ENCODE measurements around the gene EPX. TPM values are rescaled to one million over a fixed set of nuclear protein-coding genes. Genes with fewer than 3 reads are reported as not detected.

The EPX gene
- total RNA-seq, 1 donor, result not detected

DNA sequence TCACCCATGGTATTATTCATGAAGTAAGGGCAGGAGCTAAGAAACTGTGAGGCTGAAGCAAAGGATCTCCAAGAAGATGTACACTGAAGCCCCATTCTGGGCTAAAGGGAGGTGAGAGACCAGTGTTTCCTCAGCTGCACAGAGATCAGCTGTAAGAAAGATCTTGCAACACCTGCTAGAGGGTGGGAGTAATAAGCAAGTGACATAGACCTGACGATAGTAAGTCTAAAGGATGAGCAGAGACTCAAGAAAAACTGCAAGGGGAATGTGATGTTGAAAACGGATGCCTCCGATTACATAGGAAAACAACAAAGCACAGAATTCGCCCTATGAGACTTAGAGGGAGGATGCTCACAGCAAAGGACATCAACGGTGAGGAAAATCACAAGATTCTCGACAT, 25.8 kb upstream of the EPX start, which contains the start of gene OR4D2:
OR4D2 (plus strand) TSS at position 301 of the 400 bp plus-strand sequence. CDS start 2,674 bp downstream, outside the sequence.
- Histone ChIP-seq H3K79me2 (ENCODE audit: insufficient read depth, low read length) (no peaks in the 10 kb centered on the region), H3K4me1 (ENCODE audit: insufficient read depth, low read length) (no peaks in the 10 kb centered on the region), H3K4me2 (ENCODE audit: insufficient read depth, low read length) (no peak within 1 kb of the TSS), H2AFZ (ENCODE audit: low read length) (no peak within 1 kb of the TSS), H3K27me3 (ENCODE audit: insufficient read depth, low read length) (no peaks in the 10 kb centered on the region), H4K20me1 (ENCODE audit: insufficient read depth, low read length) (no peaks in the 10 kb centered on the region), H3K27ac (ENCODE audit: low read depth, low read length) (no peak within 1 kb of the TSS), H3K9me3 (ENCODE audit: low read depth, low read length) (no peaks in the 10 kb centered on the region), H3K4me3 (ENCODE audit: insufficient read depth, low read length) (no peak within 1 kb of the TSS), H3K36me3 (ENCODE audit: insufficient read depth, low read length) (no peaks in the 10 kb centered on the region)
- TF ChIP-seq, protein P1, sequence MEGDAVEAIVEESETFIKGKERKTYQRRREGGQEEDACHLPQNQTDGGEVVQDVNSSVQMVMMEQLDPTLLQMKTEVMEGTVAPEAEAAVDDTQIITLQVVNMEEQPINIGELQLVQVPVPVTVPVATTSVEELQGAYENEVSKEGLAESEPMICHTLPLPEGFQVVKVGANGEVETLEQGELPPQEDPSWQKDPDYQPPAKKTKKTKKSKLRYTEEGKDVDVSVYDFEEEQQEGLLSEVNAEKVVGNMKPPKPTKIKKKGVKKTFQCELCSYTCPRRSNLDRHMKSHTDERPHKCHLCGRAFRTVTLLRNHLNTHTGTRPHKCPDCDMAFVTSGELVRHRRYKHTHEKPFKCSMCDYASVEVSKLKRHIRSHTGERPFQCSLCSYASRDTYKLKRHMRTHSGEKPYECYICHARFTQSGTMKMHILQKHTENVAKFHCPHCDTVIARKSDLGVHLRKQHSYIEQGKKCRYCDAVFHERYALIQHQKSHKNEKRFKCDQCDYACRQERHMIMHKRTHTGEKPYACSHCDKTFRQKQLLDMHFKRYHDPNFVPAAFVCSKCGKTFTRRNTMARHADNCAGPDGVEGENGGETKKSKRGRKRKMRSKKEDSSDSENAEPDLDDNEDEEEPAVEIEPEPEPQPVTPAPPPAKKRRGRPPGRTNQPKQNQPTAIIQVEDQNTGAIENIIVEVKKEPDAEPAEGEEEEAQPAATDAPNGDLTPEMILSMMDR (IDR thresholded peaks at IDR 0.05; ENCODE audit: extremely low read depth, low read depth, low read length), result no peak
- DNase-seq (ENCODE audit: insufficient read length, low spot score, missing footprints), result no peak

GRCh38 chr17:58170622-58171021, 21.9 kb upstream of the EPX start:
- Histone ChIP-seq H3K9me3 (ENCODE audit: low read depth, low read length) (no peaks in the 10 kb centered on the region), H3K27me3 (ENCODE audit: insufficient read depth, low read length) (no peaks in the 10 kb centered on the region), H3K4me3 (ENCODE audit: insufficient read depth, low read length) (no peak overlapping the region), H4K20me1 (ENCODE audit: insufficient read depth, low read length) (no peaks in the 10 kb centered on the region), H3K4me1 (ENCODE audit: insufficient read depth, low read length) (no peaks in the 10 kb centered on the region), H3K36me3 (ENCODE audit: insufficient read depth, low read length) (no peaks in the 10 kb centered on the region), H3K27ac (ENCODE audit: low read depth, low read length) (no peak overlapping the region), H3K4me2 (ENCODE audit: insufficient read depth, low read length) (no peak overlapping the region), H3K79me2 (ENCODE audit: insufficient read depth, low read length) (no peaks in the 10 kb centered on the region), H2AFZ (ENCODE audit: low read length) (no peak overlapping the region)
- TF ChIP-seq, protein P1 (IDR thresholded peaks at IDR 0.05; ENCODE audit: extremely low read depth, low read depth, low read length), result no peak
- DNase-seq (ENCODE audit: insufficient read length, low spot score, missing footprints), result no peak

GRCh38 chr17:58172369-58173071, 20.0 kb upstream of the EPX start:
- DNase-seq (ENCODE audit: insufficient read length, low spot score, missing footprints), result no peak

DNA sequence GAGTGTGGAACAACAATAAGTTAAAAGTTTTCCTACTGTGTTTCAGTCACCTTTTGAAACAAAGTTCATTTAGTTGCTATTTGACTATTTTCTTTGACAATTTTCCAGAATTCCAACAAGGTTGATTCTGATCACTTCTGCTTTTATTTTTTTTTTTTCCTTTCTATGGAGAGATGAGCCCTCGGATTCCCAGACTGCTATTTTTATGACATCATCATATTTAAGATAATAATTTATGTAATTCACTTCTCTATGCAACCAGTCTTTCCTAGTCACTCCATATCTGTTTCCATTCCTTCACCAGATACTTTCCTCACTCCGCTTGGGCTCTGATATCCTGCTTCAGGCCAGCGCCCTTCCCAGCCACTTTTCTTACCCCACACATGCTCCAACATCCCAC, 17.7 kb upstream of the EPX start:
- no peaks in the 10 kb centered on the region for H3K4me1 ChIP-seq (ENCODE audit: insufficient read depth, low read length)
- H3K27ac ChIP-seq (ENCODE audit: low read depth, low read length), result no peak overlapping the region
- TF ChIP-seq, protein P1 (IDR thresholded peaks at IDR 0.05; ENCODE audit: extremely low read depth, low read depth, low read length), result no peak
- no peaks in the 10 kb centered on the region for H3K36me3 ChIP-seq (ENCODE audit: insufficient read depth, low read length)
- no peak overlapping the region for H3K4me3 ChIP-seq (ENCODE audit: insufficient read depth, low read length)
- H2AFZ ChIP-seq (ENCODE audit: low read length), result no peak overlapping the region
- H4K20me1 ChIP-seq (ENCODE audit: insufficient read depth, low read length), result no peaks in the 10 kb centered on the region
- no peak overlapping the region for H3K4me2 ChIP-seq (ENCODE audit: insufficient read depth, low read length)
- H3K27me3 ChIP-seq (ENCODE audit: insufficient read depth, low read length), result no peaks in the 10 kb centered on the region
- no peaks in the 10 kb centered on the region for H3K9me3 ChIP-seq (ENCODE audit: low read depth, low read length)
- H3K79me2 ChIP-seq (ENCODE audit: insufficient read depth, low read length), result no peaks in the 10 kb centered on the region
- DNase-seq (ENCODE audit: insufficient read length, low spot score, missing footprints), result no peak

More at GRCh38 chr17:58172369-58173071, 20.0 kb upstream of the EPX start:
- Histone ChIP-seq H3K36me3 (ENCODE audit: insufficient read depth, low read length) (no peaks in the 10 kb centered on the region), H3K79me2 (ENCODE audit: insufficient read depth, low read length) (no peaks in the 10 kb centered on the region), H3K4me2 (ENCODE audit: insufficient read depth, low read length) (no peak overlapping the region), H3K27me3 (ENCODE audit: insufficient read depth, low read length) (no peaks in the 10 kb centered on the region), H3K9me3 (ENCODE audit: low read depth, low read length) (no peaks in the 10 kb centered on the region), H2AFZ (ENCODE audit: low read length) (no peak overlapping the region), H3K27ac (ENCODE audit: low read depth, low read length) (no peak overlapping the region), H4K20me1 (ENCODE audit: insufficient read depth, low read length) (no peaks in the 10 kb centered on the region), H3K4me1 (ENCODE audit: insufficient read depth, low read length) (no peaks in the 10 kb centered on the region), H3K4me3 (ENCODE audit: insufficient read depth, low read length) (no peak overlapping the region)
- TF ChIP-seq, protein P1 (IDR thresholded peaks at IDR 0.05; ENCODE audit: extremely low read depth, low read depth, low read length), result peak; percentile 23

All from osteoblast (primary cell).